ENCODE data around the gene PCDHA3.
"Not testable (repeated sequence)": the region's sequence is repeated elsewhere in the genome, so short reads cannot be mapped to it uniquely, and the experiment has no call there.

PCDHA3 gene

DNA sequence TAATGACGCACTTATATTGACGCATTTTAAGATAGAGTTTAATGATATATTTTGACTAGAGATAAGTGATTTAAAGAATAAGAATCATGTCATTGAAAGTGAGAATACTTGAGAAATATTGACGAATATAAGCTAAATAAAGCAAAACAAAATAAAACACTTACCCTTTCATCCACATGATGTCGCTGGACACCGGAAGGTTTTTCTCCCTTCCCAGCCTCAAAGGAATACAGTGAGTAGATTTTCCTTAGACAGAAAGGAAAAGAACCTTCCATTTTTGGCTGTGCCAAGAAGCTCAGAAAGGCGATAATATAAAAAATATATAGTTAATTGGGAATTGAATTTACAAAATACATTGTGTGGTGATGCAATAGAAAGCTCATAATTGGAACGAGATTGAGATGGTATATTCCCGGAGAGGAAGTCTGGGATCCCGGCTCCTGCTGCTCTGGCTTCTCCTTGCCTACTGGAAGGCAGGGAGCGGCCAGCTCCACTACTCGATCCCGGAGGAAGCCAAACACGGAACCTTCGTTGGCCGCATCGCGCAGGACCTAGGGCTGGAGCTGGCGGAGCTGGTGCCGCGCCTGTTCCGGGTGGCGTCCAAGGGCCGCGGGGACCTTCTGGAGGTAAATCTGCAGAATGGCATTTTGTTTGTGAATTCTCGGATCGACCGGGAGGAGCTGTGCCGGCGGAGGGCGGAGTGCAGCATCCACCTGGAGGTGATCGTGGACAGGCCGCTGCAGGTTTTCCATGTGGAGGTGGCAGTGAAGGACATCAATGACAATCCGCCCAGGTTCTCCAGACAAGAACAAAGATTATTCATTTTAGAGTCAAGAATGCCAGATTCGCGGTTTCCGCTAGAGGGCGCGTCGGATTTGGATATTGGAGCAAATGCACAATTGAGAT is 20.8 kb downstream of the PCDHA3 start, which contains the start of gene PCDHA5:
Gene PCDHA5 (plus strand): TSS at position 239 of the 906 bp plus-strand sequence.
- DNase-seq (ENCODE audit: low read depth) = no peak

DNA sequence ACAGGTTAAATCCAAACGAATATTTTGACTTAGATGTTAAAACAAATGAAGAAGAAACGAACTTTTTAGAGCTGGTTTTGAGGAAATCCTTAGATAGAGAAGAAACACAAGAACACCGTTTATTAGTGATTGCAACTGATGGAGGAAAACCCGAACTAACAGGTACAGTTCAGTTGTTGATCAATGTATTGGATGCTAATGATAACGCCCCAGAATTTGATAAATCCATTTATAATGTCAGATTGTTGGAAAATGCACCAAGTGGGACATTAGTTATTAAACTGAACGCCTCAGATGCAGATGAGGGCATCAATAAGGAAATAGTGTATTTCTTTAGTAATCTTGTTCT is 21.4 kb downstream of the PCDHA3 start:
- no peak for DNase-seq (ENCODE audit: low read depth)

DNA sequence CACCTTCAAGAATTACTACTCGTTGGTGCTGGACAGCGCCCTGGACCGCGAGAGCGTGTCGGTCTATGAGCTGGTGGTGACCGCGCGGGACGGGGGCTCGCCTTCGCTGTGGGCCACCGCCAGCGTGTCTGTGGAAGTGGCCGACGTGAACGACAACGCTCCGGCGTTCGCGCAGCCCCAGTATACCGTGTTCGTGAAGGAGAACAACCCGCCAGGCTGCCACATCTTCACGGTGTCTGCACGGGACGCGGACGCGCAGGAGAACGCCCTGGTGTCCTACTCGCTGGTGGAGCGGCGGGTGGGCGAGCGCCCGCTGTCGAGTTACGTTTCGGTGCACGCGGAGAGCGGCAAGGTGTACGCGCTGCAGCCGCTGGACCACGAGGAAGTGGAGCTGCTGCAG is 22.1 kb downstream of the PCDHA3 start:
- DNase-seq (ENCODE audit: low read depth) = not testable (repeated sequence)

DNA sequence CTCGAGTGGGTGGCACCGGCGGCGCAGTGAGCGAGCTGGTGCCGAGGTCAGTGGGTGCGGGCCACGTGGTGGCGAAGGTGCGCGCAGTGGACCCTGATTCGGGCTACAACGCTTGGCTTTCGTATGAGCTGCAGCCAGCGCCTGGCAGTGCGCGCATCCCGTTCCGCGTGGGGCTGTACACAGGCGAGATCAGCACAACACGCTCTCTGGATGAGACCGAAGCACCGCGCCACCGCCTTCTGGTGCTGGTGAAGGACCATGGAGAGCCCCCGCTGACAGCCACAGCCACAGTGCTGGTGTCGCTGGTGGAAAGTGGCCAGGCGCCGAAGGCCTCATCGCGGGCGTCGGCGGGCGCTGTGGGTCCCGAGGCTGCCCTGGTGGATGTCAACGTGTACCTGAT is 22.6 kb downstream of the PCDHA3 start:
- no peak for DNase-seq (ENCODE audit: low read depth)

- DNase-seq (ENCODE audit: low read depth) = no peak
These were observed 27.0 kb downstream of the PCDHA3 start, which contains the start of gene PCDHA6 for GRCh38 chr5:140827704-140828361. PCDHA6 (plus strand) TSS chr5:140827960; CDS start chr5:140828092, 132 bp downstream.

GRCh38 chr5:140828362-140828737 is 27.5 kb downstream of the PCDHA3 start:
- no peak for DNase-seq (ENCODE audit: low read depth)

DNA sequence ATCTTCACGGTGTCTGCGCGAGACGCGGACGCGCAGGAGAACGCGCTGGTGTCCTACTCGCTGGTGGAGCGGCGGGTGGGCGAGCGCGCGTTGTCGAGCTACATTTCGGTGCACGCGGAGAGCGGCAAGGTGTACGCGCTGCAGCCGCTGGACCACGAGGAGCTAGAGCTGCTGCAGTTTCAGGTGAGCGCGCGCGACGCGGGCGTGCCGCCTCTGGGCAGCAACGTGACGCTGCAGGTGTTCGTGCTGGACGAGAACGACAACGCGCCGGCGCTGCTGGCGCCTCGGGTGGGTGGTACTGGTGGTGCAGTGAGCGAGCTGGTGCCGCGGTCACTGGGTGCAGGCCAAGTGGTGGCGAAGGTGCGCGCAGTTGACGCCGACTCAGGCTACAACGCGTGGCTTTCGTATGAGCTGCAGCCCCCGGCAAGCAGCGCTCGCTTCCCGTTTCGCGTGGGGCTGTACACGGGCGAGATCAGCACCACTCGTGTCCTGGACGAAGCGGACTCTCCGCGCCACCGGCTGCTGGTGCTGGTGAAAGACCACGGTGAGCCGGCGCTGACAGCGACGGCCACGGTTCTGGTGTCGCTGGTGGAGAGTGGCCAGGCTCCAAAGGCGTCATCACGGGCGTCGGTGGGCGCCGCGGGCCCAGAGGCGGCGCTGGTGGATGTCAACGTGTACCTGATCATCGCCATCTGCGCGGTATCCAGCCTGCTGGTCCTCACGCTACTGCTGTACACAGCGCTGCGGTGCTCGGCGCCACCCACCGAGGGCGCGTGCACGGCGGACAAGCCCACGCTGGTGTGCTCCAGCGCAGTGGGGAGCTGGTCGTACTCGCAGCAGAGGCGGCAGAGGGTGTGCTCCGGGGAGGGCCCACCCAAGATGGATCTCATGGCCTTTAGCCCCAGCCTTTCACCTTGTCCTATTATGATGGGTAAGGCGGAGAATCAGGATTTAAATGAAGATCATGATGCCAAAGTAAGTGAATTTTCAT is 28.9 kb downstream of the PCDHA3 start:
- DNase-seq (ENCODE audit: low read depth) = not testable (repeated sequence)

- no peak for DNase-seq (ENCODE audit: low read depth)
These were observed 33.1 kb downstream of the PCDHA3 start, which contains the start of gene PCDHA7 for GRCh38 chr5:140833993-140834392. PCDHA7 (plus strand) TSS chr5:140834269; CDS start chr5:140834384, 115 bp downstream.

- DNase-seq (ENCODE audit: low read depth) = not testable (repeated sequence)
These were observed 33.7 kb downstream of the PCDHA3 start for GRCh38 chr5:140834439-140835008.

GRCh38 chr5:140835622-140836510 is 35.0 kb downstream of the PCDHA3 start:
- DNase-seq (ENCODE audit: low read depth) = no peak

- no peak for DNase-seq (ENCODE audit: low read depth)
These were observed 40.4 kb downstream of the PCDHA3 start, which contains the start of gene PCDHA8 for GRCh38 chr5:140840978-140841962. PCDHA8 (plus strand) TSS chr5:140841187; CDS start chr5:140841322, 135 bp downstream.

- DNase-seq (ENCODE audit: low read depth) = no peak
These were observed 42.2 kb downstream of the PCDHA3 start for GRCh38 chr5:140842798-140843733.

- DNase-seq (ENCODE audit: low read depth) = not testable (repeated sequence)
These were observed 47.6 kb downstream of the PCDHA3 start, which contains the start of gene PCDHA9 for GRCh38 chr5:140848139-140849102. PCDHA9 (plus strand) TSS chr5:140848382; CDS start chr5:140848496, 114 bp downstream.

DNA sequence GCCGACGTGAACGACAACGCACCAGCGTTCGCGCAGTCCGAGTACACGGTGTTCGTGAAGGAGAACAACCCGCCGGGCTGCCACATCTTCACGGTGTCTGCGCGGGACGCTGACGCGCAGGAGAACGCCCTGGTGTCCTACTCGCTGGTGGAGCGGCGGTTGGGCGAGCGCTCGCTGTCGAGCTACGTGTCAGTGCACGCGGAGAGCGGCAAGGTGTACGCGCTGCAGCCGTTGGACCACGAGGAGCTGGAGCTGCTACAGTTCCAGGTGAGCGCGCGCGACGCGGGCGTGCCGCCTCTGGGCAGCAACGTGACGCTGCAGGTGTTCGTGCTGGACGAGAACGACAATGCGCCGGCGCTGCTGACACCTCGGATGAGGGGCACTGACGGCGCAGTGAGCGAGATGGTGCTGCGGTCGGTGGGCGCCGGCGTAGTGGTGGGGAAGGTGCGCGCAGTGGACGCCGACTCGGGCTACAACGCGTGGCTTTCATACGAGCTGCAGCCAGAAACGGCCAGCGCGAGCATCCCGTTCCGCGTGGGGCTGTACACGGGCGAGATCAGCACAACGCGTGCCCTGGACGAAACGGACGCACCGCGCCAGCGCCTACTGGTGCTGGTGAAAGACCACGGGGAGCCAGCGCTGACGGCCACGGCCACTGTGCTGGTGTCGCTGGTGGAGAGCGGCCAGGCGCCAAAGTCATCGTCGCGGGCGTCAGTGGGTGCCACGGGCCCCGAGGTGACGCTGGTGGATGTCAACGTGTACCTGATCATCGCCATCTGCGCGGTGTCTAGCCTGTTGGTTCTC is 49.2 kb downstream of the PCDHA3 start:
- DNase-seq (ENCODE audit: low read depth) = not testable (repeated sequence)

Measured in stimulated activated CD8-positive, alpha-beta memory T cell treated with anti-CD3 and anti-CD28 coated beads, Interleukin-12 subunit alpha, Interleukin-12 subunit beta, amount 100 ng/mL, for 4 hours (primary cell).